ENCODE results near the gene TMEM259. TPM values are rescaled to one million over a fixed set of nuclear protein-coding genes. Genes with fewer than 3 reads are reported as not detected.

Gene TMEM259
- polyA plus RNA-seq, 4 donors = 88.4 to 138 (median 98.9) TPM

GRCh38 chr19:1004803-1005664 lies 15.9 kb downstream of the TMEM259 start:
- DNase-seq (ENCODE audit: low read depth in 4 of 4, low spot score in 3 of 4) = no peak

GRCh38 chr19:1004204-1004802 lies 16.6 kb downstream of the TMEM259 start:
- no peak for DNase-seq (ENCODE audit: low read depth in 4 of 4, low spot score in 3 of 4)

GRCh38 chr19:1003283-1003682 lies 17.6 kb downstream of the TMEM259 start:
- no peak for DNase-seq (ENCODE audit: low read depth in 4 of 4, low spot score in 3 of 4)

- no peak for DNase-seq (ENCODE audit: low read depth in 4 of 4, low spot score in 3 of 4)
Observed at GRCh38 chr19:1002600-1002999, 18.3 kb downstream of the TMEM259 start.

- no peak for DNase-seq (ENCODE audit: low read depth in 4 of 4, low spot score in 3 of 4)
Observed at GRCh38 chr19:1001538-1002166, 19.3 kb downstream of the TMEM259 start.

- DNase-seq (ENCODE audit: low read depth in 4 of 4, low spot score in 3 of 4) = no peak
Observed at GRCh38 chr19:1000591-1001537, 20.1 kb downstream of the TMEM259 start.

- DNase-seq (ENCODE audit: low read depth in 4 of 4, low spot score in 3 of 4) = no peak
Observed at GRCh38 chr19:1000095-1000494, 20.8 kb downstream of the TMEM259 start, which contains the start of gene GRIN3B. Gene GRIN3B (plus strand): TSS chr19:1000419. CDS start chr19:1000438, 19 bp downstream.

- no peak for DNase-seq (ENCODE audit: low read depth in 4 of 4, low spot score in 3 of 4)
Observed at GRCh38 chr19:999379-999719, 21.6 kb downstream of the TMEM259 start.

- no peak for DNase-seq (ENCODE audit: low read depth in 4 of 4, low spot score in 3 of 4)
Observed at GRCh38 chr19:998064-998463, 22.9 kb downstream of the TMEM259 start.

- no peak for DNase-seq (ENCODE audit: low read depth in 4 of 4, low spot score in 3 of 4)
Observed at GRCh38 chr19:996051-996838, 24.7 kb downstream of the TMEM259 start.

- no peak for DNase-seq (ENCODE audit: low read depth in 4 of 4, low spot score in 3 of 4)
Observed at GRCh38 chr19:995051-995827, 25.7 kb downstream of the TMEM259 start.

- no peak for DNase-seq (ENCODE audit: low read depth in 4 of 4, low spot score in 3 of 4)
Observed at GRCh38 chr19:994516-994915, 26.4 kb downstream of the TMEM259 start.

- no peak for DNase-seq (ENCODE audit: low read depth in 4 of 4, low spot score in 3 of 4)
Observed at GRCh38 chr19:993831-994393, 27.0 kb downstream of the TMEM259 start.

- DNase-seq (ENCODE audit: low read depth in 4 of 4, low spot score in 3 of 4) = no peak
Observed at GRCh38 chr19:993361-993830, 27.5 kb downstream of the TMEM259 start.

GRCh38 chr19:992670-993055 lies 28.3 kb downstream of the TMEM259 start:
- no peak for DNase-seq (ENCODE audit: low read depth in 4 of 4, low spot score in 3 of 4)

- DNase-seq (ENCODE audit: low read depth in 4 of 4, low spot score in 3 of 4) = no peak
Observed at GRCh38 chr19:991932-992669, 28.8 kb downstream of the TMEM259 start.

- DNase-seq (ENCODE audit: low read depth in 4 of 4, low spot score in 3 of 4) = no peak
Observed at GRCh38 chr19:991174-991931, 29.6 kb downstream of the TMEM259 start.
